Breast epithelium (tissue), 4 donors: ENCODE results near the gene ARHGEF7. TPM values are rescaled to one million over a fixed set of nuclear protein-coding genes. Genes with fewer than 3 reads are reported as not detected.
"Not testable (repeated sequence)": the region's sequence is repeated elsewhere in the genome, so short reads cannot be mapped to it uniquely, and the experiment has no call there.

ENCODE experiments used
- DNase-seq, 2 donors: peaks; one replicate each; pipeline ENCODE4 v3.0.0-alpha.2; 2019; ENCODE audit warnings: low spot score in 2 of 2
- H3K27ac ChIP-seq, 2 donors: fragments of 200-600 bp; sonication (generic) in 1 of 2; one replicate each; pipeline ENCODE4 v1.5.1; 2016 to 2019; ENCODE audit warnings: mild to moderate bottlenecking in 1 of 2
- H3K27me3 ChIP-seq, 2 donors: fragments of 200-600 bp; sonication (generic) in 1 of 2; one replicate each; pipeline versions ENCODE4 v1.5.1 to v1.6.0; 2017 to 2019; ENCODE audit warnings: control low read depth in 1 of 2, mild to moderate bottlenecking in 1 of 2
- H3K36me3 ChIP-seq: fragments of 200-600 bp; one replicate; pipeline ENCODE4 v1.5.1; 2019
- H3K4me1 ChIP-seq, 2 donors: fragments of 200-600 bp; sonication (generic); one replicate each; pipeline ENCODE4 v1.5.1; 2016 to 2019; ENCODE audit warnings: control low read depth in 1 of 2
- H3K4me3 ChIP-seq, 3 donors: fragments of 200-600 bp; sonication (generic); 1 replicate in 2 of 3; 2 replicates in 1 of 3; pipeline ENCODE4 v1.5.1; 2016 to 2019; ENCODE audit warnings: mild to moderate bottlenecking in 3 of 3, moderate library complexity in 2 of 3
- H3K9me3 ChIP-seq, 2 donors: fragments of 200-600 bp; sonication (generic) in 1 of 2; one replicate each; pipeline ENCODE4 v1.5.1; 2016 to 2019; ENCODE audit warnings: control low read depth in 1 of 2
- POLR2A ChIP-seq: fragments of 450-650 bp; IDR thresholded peaks from one replicate; pipeline ENCODE4 v1.6.1; 2016; ENCODE audit warnings: antibody characterized with exemption, mild to moderate bottlenecking, moderate library complexity
- POLR2AphosphoS5 ChIP-seq, 3 donors: sonication (generic); formaldehyde crosslinking; IDR thresholded peaks; one replicate each; pipeline ENCODE4 v1.6.1; 2017; ENCODE audit warnings: antibody characterized with exemption in 3 of 3
- intact Hi-C: fragments of 100-400 bp; cut with DNase I; formaldehyde crosslinking; loops from one replicate; pipeline ENCODE4 v1.15.1; 2023; ENCODE audit warnings: low total_unique reads
- total RNA-seq, 3 donors: library from RNA; depleted of rRNA; stranded (reverse); fragments of >200 nt; gene quantifications; one replicate each; pipeline ENCODE4 v1.1.0, GENCODE V29; 2016
- TF ChIP-seq, protein P1 (sequence below), 3 donors: fragments of 450-650 bp; IDR thresholded peaks; one replicate each; pipeline ENCODE4 v1.5.1; 2016 to 2017; ENCODE audit warnings: antibody characterized with exemption in 3 of 3, mild to moderate bottlenecking in 3 of 3, moderate library complexity in 3 of 3

ARHGEF7 gene, protein sequence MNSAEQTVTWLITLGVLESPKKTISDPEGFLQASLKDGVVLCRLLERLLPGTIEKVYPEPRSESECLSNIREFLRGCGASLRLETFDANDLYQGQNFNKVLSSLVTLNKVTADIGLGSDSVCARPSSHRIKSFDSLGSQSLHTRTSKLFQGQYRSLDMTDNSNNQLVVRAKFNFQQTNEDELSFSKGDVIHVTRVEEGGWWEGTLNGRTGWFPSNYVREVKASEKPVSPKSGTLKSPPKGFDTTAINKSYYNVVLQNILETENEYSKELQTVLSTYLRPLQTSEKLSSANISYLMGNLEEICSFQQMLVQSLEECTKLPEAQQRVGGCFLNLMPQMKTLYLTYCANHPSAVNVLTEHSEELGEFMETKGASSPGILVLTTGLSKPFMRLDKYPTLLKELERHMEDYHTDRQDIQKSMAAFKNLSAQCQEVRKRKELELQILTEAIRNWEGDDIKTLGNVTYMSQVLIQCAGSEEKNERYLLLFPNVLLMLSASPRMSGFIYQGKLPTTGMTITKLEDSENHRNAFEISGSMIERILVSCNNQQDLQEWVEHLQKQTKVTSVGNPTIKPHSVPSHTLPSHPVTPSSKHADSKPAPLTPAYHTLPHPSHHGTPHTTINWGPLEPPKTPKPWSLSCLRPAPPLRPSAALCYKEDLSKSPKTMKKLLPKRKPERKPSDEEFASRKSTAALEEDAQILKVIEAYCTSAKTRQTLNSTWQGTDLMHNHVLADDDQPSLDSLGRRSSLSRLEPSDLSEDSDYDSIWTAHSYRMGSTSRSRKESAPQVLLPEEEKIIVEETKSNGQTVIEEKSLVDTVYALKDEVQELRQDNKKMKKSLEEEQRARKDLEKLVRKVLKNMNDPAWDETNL
- total RNA-seq, result 10 to 100 TPM; 79.6 to 92.0 (median 85.5) TPM

DNA sequence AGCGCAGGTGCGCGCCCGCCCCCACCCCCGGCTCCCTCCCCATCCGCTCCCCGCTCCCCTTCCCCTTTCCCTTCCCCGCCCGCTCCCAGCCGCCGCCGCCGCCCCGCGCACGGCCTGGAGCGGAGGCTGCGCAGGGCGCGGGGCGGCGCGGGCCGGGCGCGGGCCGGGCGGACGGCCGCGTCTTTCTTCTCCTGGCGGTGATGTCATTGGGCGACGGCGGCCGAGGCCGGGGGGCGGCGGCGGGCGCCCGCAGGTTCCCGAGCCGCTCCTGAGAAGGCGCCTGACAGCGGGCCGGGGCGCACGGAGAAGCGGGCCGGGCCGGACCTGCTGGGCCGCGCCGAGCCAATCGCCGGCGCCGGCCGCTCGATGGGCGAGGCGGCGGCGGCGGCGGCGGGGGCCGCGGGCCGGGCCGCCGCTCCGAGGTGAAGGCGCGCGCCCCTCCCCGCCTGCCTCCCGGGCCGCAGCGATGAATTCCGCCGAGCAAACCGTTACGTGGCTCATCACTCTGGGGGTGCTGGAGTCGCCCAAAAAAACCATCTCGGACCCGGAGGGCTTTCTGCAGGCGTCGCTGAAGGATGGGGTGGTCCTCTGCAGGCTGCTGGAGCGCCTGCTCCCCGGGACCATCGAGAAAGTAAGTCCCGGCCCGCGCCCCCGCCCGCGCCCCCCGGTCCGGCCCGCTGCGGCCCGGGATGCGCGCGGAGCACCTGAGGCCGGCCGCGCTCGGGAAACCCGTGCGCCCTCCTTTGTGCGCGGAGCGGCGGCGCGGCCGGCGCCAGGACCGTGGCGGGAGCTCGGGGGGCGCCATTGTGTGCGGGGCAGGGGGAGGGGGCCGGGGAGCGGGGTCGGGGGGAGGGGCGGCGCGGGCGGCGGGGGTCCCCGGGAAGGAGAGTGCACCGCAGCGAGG lies at the start of gene ARHGEF7:
ARHGEF7 (plus strand) TSS at position 250 of the 904 bp plus-strand sequence; CDS start at position 467, 217 bp downstream.
- no peaks in the 10 kb centered on the region for H3K9me3 ChIP-seq
- H3K36me3 ChIP-seq, result no peaks in the 10 kb centered on the region
- no peak for DNase-seq
- peaks cover 0 to 66% of the 10 kb centered on the region in 2 donors for H3K27me3 ChIP-seq
- peak within 1 kb of the TSS; percentile 61 to 75 (median 66) for H3K4me3 ChIP-seq
- TF ChIP-seq POLR2A, result no peak
- TF ChIP-seq, protein P1, sequence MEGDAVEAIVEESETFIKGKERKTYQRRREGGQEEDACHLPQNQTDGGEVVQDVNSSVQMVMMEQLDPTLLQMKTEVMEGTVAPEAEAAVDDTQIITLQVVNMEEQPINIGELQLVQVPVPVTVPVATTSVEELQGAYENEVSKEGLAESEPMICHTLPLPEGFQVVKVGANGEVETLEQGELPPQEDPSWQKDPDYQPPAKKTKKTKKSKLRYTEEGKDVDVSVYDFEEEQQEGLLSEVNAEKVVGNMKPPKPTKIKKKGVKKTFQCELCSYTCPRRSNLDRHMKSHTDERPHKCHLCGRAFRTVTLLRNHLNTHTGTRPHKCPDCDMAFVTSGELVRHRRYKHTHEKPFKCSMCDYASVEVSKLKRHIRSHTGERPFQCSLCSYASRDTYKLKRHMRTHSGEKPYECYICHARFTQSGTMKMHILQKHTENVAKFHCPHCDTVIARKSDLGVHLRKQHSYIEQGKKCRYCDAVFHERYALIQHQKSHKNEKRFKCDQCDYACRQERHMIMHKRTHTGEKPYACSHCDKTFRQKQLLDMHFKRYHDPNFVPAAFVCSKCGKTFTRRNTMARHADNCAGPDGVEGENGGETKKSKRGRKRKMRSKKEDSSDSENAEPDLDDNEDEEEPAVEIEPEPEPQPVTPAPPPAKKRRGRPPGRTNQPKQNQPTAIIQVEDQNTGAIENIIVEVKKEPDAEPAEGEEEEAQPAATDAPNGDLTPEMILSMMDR (IDR thresholded peaks at IDR 0.05), result no peak
- TF ChIP-seq POLR2AphosphoS5 (IDR thresholded peaks at IDR 0.05), result no peak
- peak within 1 kb of the TSS; percentile 71 to 94 for H3K27ac ChIP-seq
- H3K4me1 ChIP-seq, result peaks cover 0 to 5% of the 10 kb centered on the region in 2 donors
- intact Hi-C loops, result no loop called here

- no peak for TF ChIP-seq POLR2AphosphoS5 (IDR thresholded peaks at IDR 0.05)
- TF ChIP-seq, protein P1 (IDR thresholded peaks at IDR 0.05), result no peak
- TF ChIP-seq POLR2A, result no peak
- Histone ChIP-seq H3K4me3 (no peak overlapping the region), H3K27me3 (no peaks in the 10 kb centered on the region), H3K4me1 (no peaks in the 10 kb centered on the region), H3K27ac (no peak overlapping the region), H3K36me3 (no peaks in the 10 kb centered on the region), H3K9me3 (no peaks in the 10 kb centered on the region)
- intact Hi-C loops, result no loop called here
- no peak for DNase-seq
Measured at GRCh38 chr13:111065698-111066097, 49.4 kb upstream of the ARHGEF7 start.

- no peaks in the 10 kb centered on the region for H3K4me1 ChIP-seq
- H3K27me3 ChIP-seq, result no peaks in the 10 kb centered on the region
- H3K27ac ChIP-seq, result no peak overlapping the region
- no peaks in the 10 kb centered on the region for H3K36me3 ChIP-seq
- DNase-seq, result no peak
- TF ChIP-seq POLR2A (no peak), POLR2AphosphoS5 (IDR thresholded peaks at IDR 0.05) (no peak)
- TF ChIP-seq, protein P1 (IDR thresholded peaks at IDR 0.05), result no peak
- H3K4me3 ChIP-seq, result no peak overlapping the region
- H3K9me3 ChIP-seq, result peaks cover 0 to 4% of the 10 kb centered on the region in 2 donors
- intact Hi-C loops, result no loop called here
Measured at GRCh38 chr13:111066544-111066943, 48.6 kb upstream of the ARHGEF7 start.

GRCh38 chr13:111068009-111068350 lies 47.1 kb upstream of the ARHGEF7 start:
- no peak overlapping the region for H3K27ac ChIP-seq
- intact Hi-C loops, result no loop called here
- no peaks in the 10 kb centered on the region for H3K4me1 ChIP-seq
- no peaks in the 10 kb centered on the region for H3K27me3 ChIP-seq
- TF ChIP-seq POLR2AphosphoS5 (IDR thresholded peaks at IDR 0.05), result no peak
- TF ChIP-seq, protein P1 (IDR thresholded peaks at IDR 0.05), result no peak
- no peak for TF ChIP-seq POLR2A
- H3K36me3 ChIP-seq, result no peaks in the 10 kb centered on the region
- no peak for DNase-seq
- no peak overlapping the region for H3K4me3 ChIP-seq
- H3K9me3 ChIP-seq, result peaks cover 0 to 16% of the 10 kb centered on the region in 2 donors

DNA sequence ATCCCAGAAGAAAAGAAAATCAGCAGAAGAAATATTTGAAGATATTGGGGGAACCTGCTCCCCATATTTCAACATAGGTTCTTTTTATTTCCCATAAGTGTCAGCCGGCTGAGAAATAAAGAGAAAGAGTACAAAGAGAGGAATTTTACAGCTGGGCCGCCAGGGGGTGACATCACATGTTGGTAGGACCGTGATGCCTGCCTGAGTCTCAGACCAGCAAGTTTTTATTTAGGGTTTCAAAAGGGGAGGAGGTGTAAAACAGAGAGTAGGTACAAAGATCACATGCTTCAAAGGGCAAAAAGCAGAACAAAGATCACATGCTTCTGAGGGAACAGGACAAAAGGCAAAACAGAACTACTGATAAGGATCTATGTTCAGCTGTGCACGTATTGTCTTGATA lies 44.0 kb upstream of the ARHGEF7 start:
- H3K27me3 ChIP-seq, H3K4me3 ChIP-seq, intact Hi-C loops, H3K27ac ChIP-seq, H3K4me1 ChIP-seq, DNase-seq, H3K36me3 ChIP-seq: not testable (repeated sequence)
- peaks cover 17 to 39% of the 10 kb centered on the region in 2 donors for H3K9me3 ChIP-seq

DNA sequence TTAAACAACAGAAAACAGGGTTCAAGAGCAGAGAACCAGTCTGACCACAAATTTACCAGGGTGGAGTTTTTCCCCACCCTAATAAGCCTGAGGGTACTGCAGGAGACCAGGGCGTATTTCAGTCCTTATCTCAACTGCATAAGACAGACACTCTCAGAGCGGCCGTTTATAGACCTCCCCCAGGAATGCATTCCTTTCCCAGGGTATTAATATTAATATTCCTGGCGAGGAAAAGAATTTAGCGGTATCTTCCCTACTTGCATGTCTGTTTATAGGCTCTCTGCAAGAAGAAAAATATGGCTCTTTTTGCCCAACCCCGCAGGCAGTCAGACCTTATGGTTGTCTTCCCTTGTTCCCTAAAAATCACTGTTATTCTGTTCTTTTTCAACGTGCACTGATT lies 43.6 kb upstream of the ARHGEF7 start:
- intact Hi-C loops, H3K4me3 ChIP-seq: not testable (repeated sequence)

More for the DNA sequence above, 43.6 kb upstream of the ARHGEF7 start:
- not testable (repeated sequence) for DNase-seq, H3K36me3 ChIP-seq, H3K27me3 ChIP-seq, H3K4me1 ChIP-seq, H3K27ac ChIP-seq
- H3K9me3 ChIP-seq, result peaks cover 17 to 39% of the 10 kb centered on the region in 2 donors
